G401.6 (cell line): Measurements from ENCODE around the gene NKPD1.
A peak's percentile ranks its signal among the peaks of the same experiment; 100 is the strongest.

Experiments used
- FAIRE-seq: peaks from 2 replicates; lab custom pipeline; 2012; peaks lifted over from hg19 to GRCh38; lab: Jason Lieb, UNC

NKPD1 gene

GRCh38 chr19:45160870-45161737, at the start of gene NKPD1:
NKPD1 (minus strand) TSS chr19:45160982; CDS start chr19:45160150, 832 bp downstream.
- FAIRE-seq = no peak

GRCh38 chr19:45206328-45206727, 45.5 kb upstream of the NKPD1 start:
- no peak for FAIRE-seq

GRCh38 chr19:45205810-45206209, 45.0 kb upstream of the NKPD1 start:
- FAIRE-seq = no peak

- no peak for FAIRE-seq
Measured at GRCh38 chr19:45202637-45203036, 41.9 kb upstream of the NKPD1 start.

- FAIRE-seq = peak; percentile 64
Measured at GRCh38 chr19:45200568-45200967, 39.8 kb upstream of the NKPD1 start.

GRCh38 chr19:45195764-45196163, 35.0 kb upstream of the NKPD1 start:
- FAIRE-seq = no peak

- no peak for FAIRE-seq
Measured at GRCh38 chr19:45191375-45191774, 30.6 kb upstream of the NKPD1 start.

GRCh38 chr19:45189971-45190370, 29.2 kb upstream of the NKPD1 start:
- no peak for FAIRE-seq

GRCh38 chr19:45187421-45188100, 26.8 kb upstream of the NKPD1 start:
- FAIRE-seq = no peak

GRCh38 chr19:45186509-45187334, 25.9 kb upstream of the NKPD1 start:
- FAIRE-seq = no peak

- FAIRE-seq = no peak
Measured at GRCh38 chr19:45184115-45184514, 23.3 kb upstream of the NKPD1 start.

GRCh38 chr19:45182758-45183157, 22.0 kb upstream of the NKPD1 start:
- no peak for FAIRE-seq

- no peak for FAIRE-seq
Measured at GRCh38 chr19:45180936-45181335, 20.2 kb upstream of the NKPD1 start.

GRCh38 chr19:45179892-45180370, 19.1 kb upstream of the NKPD1 start:
- FAIRE-seq = no peak

GRCh38 chr19:45179072-45179891, 18.5 kb upstream of the NKPD1 start:
- no peak for FAIRE-seq

- FAIRE-seq = peak; percentile 100
Measured at GRCh38 chr19:45178262-45179071, 17.7 kb upstream of the NKPD1 start, which contains the start of gene BLOC1S3. BLOC1S3 (plus strand) TSS chr19:45178784; CDS start chr19:45179297, 513 bp downstream.

GRCh38 chr19:45177817-45178261, 17.1 kb upstream of the NKPD1 start, which contains the start of gene TRAPPC6A:
TRAPPC6A (minus strand) TSS chr19:45178237; CDS start chr19:45178218, 19 bp downstream.
- no peak for FAIRE-seq

GRCh38 chr19:45175515-45176345, 14.9 kb upstream of the NKPD1 start:
- FAIRE-seq = no peak

- FAIRE-seq = no peak
Measured at GRCh38 chr19:45173816-45174215, 13.0 kb upstream of the NKPD1 start.
